K562 (cell line): ENCODE measurements around the gene PHF10. TPM values are rescaled to one million over a fixed set of nuclear protein-coding genes. Genes with fewer than 3 reads are reported as not detected.

Experiments used
- BMI1 ChIP-seq: fragments of 150-350 bp; IDR thresholded peaks from 2 replicates; pipeline ENCODE4 v1.6.1; 2014; ENCODE audit warnings: low read length
- CAMTA2 ChIP-seq: fragments of 250-450 bp; sonication (Bioruptor Pico); conservative IDR thresholded peaks from 2 replicates; pipeline ENCODE4 v1.5.1; 2022
- ELF4 ChIP-seq: fragments of 450-650 bp; formaldehyde crosslinking; IDR thresholded peaks from 2 replicates; pipeline ENCODE4 v1.4.0; 2022; ENCODE audit warnings: missing genetic modification characterization
- ELK1 ChIP-seq: sonication (generic); formaldehyde crosslinking; IDR thresholded peaks from 2 replicates; pipeline ENCODE4 v1.8.1; 2022; ENCODE audit warnings: missing genetic modification reagents
- GABPB1 ChIP-seq: sonication (generic); formaldehyde crosslinking; IDR thresholded peaks from 2 replicates; pipeline ENCODE4 v1.8.0; 2022; ENCODE audit warnings: mild to moderate bottlenecking, missing genetic modification reagents
- HIVEP1 ChIP-seq: fragments of 250-450 bp; sonication (Bioruptor Pico); IDR thresholded peaks from 2 replicates; pipeline ENCODE4 v1.4.0; 2020; ENCODE audit warnings: mild to moderate bottlenecking
- HMG20B ChIP-seq: fragments of 250-450 bp; sonication (Bioruptor Pico); IDR thresholded peaks from 2 replicates; pipeline ENCODE4 v1.5.0; 2021; ENCODE audit warnings: mild to moderate bottlenecking
- HOXB6 ChIP-seq: fragments of 250-450 bp; sonication (Bioruptor Pico); IDR thresholded peaks from 2 replicates; pipeline ENCODE4 v1.5.1; 2022; ENCODE audit warnings: mild to moderate bottlenecking, borderline replicate concordance
- JUN ChIP-seq, 2 experiments: sonication (generic) in 1 of 2; formaldehyde crosslinking in 1 of 2; IDR thresholded peaks; 2 replicates each; pipeline versions ENCODE4 v1.6.1 to v1.8.0; 2012 to 2022; ENCODE audit warnings: borderline replicate concordance in 2 of 2, mild to moderate bottlenecking in 2 of 2, improper control_type of control experiment in 1 of 2, low read depth in 1 of 2, low read length in 1 of 2, missing genetic modification reagents in 1 of 2
- MYNN ChIP-seq, 2 experiments: sonication (generic); formaldehyde crosslinking in 1 of 2; IDR thresholded peaks; 2 replicates each; pipeline versions ENCODE4 v1.5.0 to v1.6.1; 2016 to 2020; ENCODE audit warnings: antibody characterized with exemption in 1 of 2, missing genetic modification reagents in 1 of 2
- NCOA1 ChIP-seq: fragments of 450-650 bp; IDR thresholded peaks from 2 replicates; pipeline ENCODE4 v1.6.1; 2016; ENCODE audit warnings: low read depth
- PHF20 ChIP-seq: fragments of 450-650 bp; IDR thresholded peaks from 2 replicates; pipeline ENCODE4 v1.6.1; 2018; ENCODE audit not compliant: partially characterized antibody
- RFX1 ChIP-seq: fragments of 450-650 bp; IDR thresholded peaks from 2 replicates; pipeline ENCODE4 v1.6.1; 2016; ENCODE audit warnings: mild to moderate bottlenecking, moderate library complexity
- RNF2 ChIP-seq: sonication (generic); IDR thresholded peaks from 2 replicates; pipeline ENCODE4 v1.6.1; 2016
- SIX5 ChIP-seq, 2 experiments: IDR thresholded peaks; 2 replicates each; pipeline ENCODE4 v1.6.1; 2011; ENCODE audit warnings: low read length in 2 of 2, borderline replicate concordance in 1 of 2, low read depth in 1 of 2, mild to moderate bottlenecking in 1 of 2, moderate library complexity in 1 of 2; ENCODE audit not compliant: insufficient read depth in 1 of 2
- SMC3 ChIP-seq: conservative IDR thresholded peaks from 2 replicates; pipeline ENCODE4 v1.6.1; 2011; ENCODE audit warnings: low read depth, low read length, improper control_type of control experiment; ENCODE audit not compliant: insufficient read depth
- SREBF2 ChIP-seq: sonication (generic); formaldehyde crosslinking; IDR thresholded peaks from 2 replicates; pipeline ENCODE4 v1.4.0; 2020; ENCODE audit warnings: mild to moderate bottlenecking, missing genetic modification reagents
- TSC22D4 ChIP-seq: fragments of 450-650 bp; IDR thresholded peaks from 2 replicates; pipeline ENCODE4 v1.6.1; 2016; ENCODE audit warnings: missing genetic modification characterization, missing biosample characterization, control low read depth
- polyA plus RNA-seq, 8 experiments: library from polyadenylated mRNA; depleted of rRNA in 4 of 8; stranded (reverse) in 5 of 8; unstranded in 3 of 8; fragments of >200 nt; fragmentation: Nextera tagmentation in 2 of 8; fragmentation: Illumina TruSeq in 1 of 8; extraction: Ambion mirVana in 2 of 8; extraction: Trizol in 1 of 8; gene quantifications; 2 replicates each; pipeline versions ENCODE4 v1.2.1 to v1.2.3, GENCODE V29; 2011 to 2014; ENCODE audit warnings: inconsistent platforms in 1 of 8, missing spikeins in 1 of 8
- total RNA-seq, 7 experiments: library from RNA; depleted of rRNA in 6 of 7; stranded (reverse); fragments of >200 nt in 6 of 7; fragmentation: Illumina TruSeq in 2 of 7; extraction: Trizol in 2 of 7; gene quantifications; 2 replicates each; pipeline versions ENCODE4 v1.2.1 to v1.2.3, GENCODE V29; 2011 to 2021; ENCODE audit warnings: low replicate concordance in 1 of 7
- TF ChIP-seq, protein P1 (sequence below): fragments of 450-650 bp; formaldehyde crosslinking; IDR thresholded peaks from 2 replicates; pipeline ENCODE4 v1.4.0; 2022; ENCODE audit warnings: missing genetic modification characterization
- TF ChIP-seq, protein P2 (sequence below): fragments of 450-650 bp; formaldehyde crosslinking; IDR thresholded peaks from 2 replicates; pipeline ENCODE4 v1.4.0; 2020; ENCODE audit warnings: mild to moderate bottlenecking, mixed read lengths
- TF ChIP-seq, protein P3 (sequence below): fragments of 450-650 bp; IDR thresholded peaks from 2 replicates; pipeline ENCODE4 v1.6.1; 2017; ENCODE audit warnings: mild to moderate bottlenecking, moderate library complexity
- TF ChIP-seq, protein P4 (sequence below): IDR thresholded peaks from 2 replicates; pipeline ENCODE4 v1.6.1; 2011; ENCODE audit not compliant: insufficient read length; ENCODE audit errors: extremely low read depth

Gene PHF10
- total and polyA plus RNA-seq, 9 of the 15 experiments (the other 6 are each of a cell fraction or from before 2014, with no cell fraction given), result 23.9 to 88.9 (median 46.0) TPM

GRCh38 chr6:169701311-169701953 lies 22.9 kb downstream of the PHF10 start (continued):
- TF ChIP-seq, protein P1, sequence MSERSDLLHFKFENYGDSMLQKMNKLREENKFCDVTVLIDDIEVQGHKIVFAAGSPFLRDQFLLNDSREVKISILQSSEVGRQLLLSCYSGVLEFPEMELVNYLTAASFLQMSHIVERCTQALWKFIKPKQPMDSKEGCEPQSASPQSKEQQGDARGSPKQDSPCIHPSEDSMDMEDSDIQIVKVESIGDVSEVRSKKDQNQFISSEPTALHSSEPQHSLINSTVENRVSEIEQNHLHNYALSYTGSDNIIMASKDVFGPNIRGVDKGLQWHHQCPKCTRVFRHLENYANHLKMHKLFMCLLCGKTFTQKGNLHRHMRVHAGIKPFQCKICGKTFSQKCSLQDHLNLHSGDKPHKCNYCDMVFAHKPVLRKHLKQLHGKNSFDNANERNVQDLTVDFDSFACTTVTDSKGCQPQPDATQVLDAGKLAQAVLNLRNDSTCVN (CRISPR knock-in tag), result no peak
- TF ChIP-seq RFX1 (no peak), CAMTA2 (peak; percentile 76; the same call in 1 of the 2 replicates), SIX5 (IDR thresholded peaks at IDR 0.05; ENCODE audit: borderline replicate concordance in 1 of 2, insufficient read depth in 1 of 2, low read depth in 1 of 2, low read length in 2 of 2) (no peak), NCOA1 (no peak), RNF2 (0 out of 2 replicates have a peak, but pooled peaks have one; percentile 19), HIVEP1 (CRISPR knock-in tag) (no peak), SMC3 (no peak), BMI1 (no peak), ELK1 (CRISPR knock-in tag) (no peak), MYNN (IDR thresholded peaks at IDR 0.05) (no peak), MYNN (CRISPR knock-in tag; IDR thresholded peaks at IDR 0.05) (no peak), GABPB1 (CRISPR knock-in tag) (no peak), PHF20 (no peak), SREBF2 (CRISPR knock-in tag) (no peak), TSC22D4 (no peak), HMG20B (no peak), ELF4 (CRISPR knock-in tag) (no peak), HOXB6 (CRISPR knock-in tag) (no peak), JUN (IDR thresholded peaks at IDR 0.05; ENCODE audit: borderline replicate concordance, low read depth, low read length) (no peak), JUN (CRISPR knock-in tag; IDR thresholded peaks at IDR 0.05; ENCODE audit: borderline replicate concordance) (no peak)
- TF ChIP-seq, protein P2, sequence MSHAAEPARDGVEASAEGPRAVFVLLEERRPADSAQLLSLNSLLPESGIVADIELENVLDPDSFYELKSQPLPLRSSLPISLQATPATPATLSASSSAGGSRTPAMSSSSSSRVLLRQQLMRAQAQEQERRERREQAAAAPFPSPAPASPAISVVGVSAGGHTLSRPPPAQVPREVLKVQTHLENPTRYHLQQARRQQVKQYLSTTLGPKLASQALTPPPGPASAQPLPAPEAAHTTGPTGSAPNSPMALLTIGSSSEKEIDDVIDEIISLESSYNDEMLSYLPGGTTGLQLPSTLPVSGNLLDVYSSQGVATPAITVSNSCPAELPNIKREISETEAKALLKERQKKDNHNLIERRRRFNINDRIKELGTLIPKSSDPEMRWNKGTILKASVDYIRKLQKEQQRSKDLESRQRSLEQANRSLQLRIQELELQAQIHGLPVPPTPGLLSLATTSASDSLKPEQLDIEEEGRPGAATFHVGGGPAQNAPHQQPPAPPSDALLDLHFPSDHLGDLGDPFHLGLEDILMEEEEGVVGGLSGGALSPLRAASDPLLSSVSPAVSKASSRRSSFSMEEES (CRISPR knock-in tag), result no peak
- TF ChIP-seq, protein P3, sequence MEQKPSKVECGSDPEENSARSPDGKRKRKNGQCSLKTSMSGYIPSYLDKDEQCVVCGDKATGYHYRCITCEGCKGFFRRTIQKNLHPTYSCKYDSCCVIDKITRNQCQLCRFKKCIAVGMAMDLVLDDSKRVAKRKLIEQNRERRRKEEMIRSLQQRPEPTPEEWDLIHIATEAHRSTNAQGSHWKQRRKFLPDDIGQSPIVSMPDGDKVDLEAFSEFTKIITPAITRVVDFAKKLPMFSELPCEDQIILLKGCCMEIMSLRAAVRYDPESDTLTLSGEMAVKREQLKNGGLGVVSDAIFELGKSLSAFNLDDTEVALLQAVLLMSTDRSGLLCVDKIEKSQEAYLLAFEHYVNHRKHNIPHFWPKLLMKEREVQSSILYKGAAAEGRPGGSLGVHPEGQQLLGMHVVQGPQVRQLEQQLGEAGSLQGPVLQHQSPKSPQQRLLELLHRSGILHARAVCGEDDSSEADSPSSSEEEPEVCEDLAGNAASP, result no peak
- TF ChIP-seq, protein P4, sequence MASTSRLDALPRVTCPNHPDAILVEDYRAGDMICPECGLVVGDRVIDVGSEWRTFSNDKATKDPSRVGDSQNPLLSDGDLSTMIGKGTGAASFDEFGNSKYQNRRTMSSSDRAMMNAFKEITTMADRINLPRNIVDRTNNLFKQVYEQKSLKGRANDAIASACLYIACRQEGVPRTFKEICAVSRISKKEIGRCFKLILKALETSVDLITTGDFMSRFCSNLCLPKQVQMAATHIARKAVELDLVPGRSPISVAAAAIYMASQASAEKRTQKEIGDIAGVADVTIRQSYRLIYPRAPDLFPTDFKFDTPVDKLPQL, result no peak
